ENCODE data around the gene HSD17B8.
A peak's percentile ranks its signal among the peaks of the same experiment; 100 is the strongest.

The HSD17B8 gene

GRCh38 chr6:33191383-33192104, 12.9 kb upstream of the HSD17B8 start:
- no peak for DNase-seq (ENCODE audit: low read depth in 2 of 2, low spot score in 1 of 2)

- DNase-seq (ENCODE audit: low read depth in 2 of 2, low spot score in 1 of 2) = no peak
Observed at GRCh38 chr6:33192105-33192646, 12.3 kb upstream of the HSD17B8 start, which contains the start of gene COL11A2. TSS of gene COL11A2 (minus strand) at chr6:33192467. CDS start at chr6:33192240, 227 bp downstream.

- DNase-seq (ENCODE audit: low read depth in 2 of 2, low spot score in 1 of 2) = no peak
Observed at GRCh38 chr6:33192671-33193602, 11.5 kb upstream of the HSD17B8 start.

GRCh38 chr6:33193619-33194018, 10.8 kb upstream of the HSD17B8 start:
- no peak for DNase-seq (ENCODE audit: low read depth in 2 of 2, low spot score in 1 of 2)

- DNase-seq (ENCODE audit: low read depth in 2 of 2, low spot score in 1 of 2) = no peak
Observed at GRCh38 chr6:33194431-33194979, 9.9 kb upstream of the HSD17B8 start.

- DNase-seq (ENCODE audit: low read depth in 2 of 2, low spot score in 1 of 2) = no peak
Observed at GRCh38 chr6:33195304-33196165, 8.9 kb upstream of the HSD17B8 start.

GRCh38 chr6:33197431-33198048, 6.9 kb upstream of the HSD17B8 start:
- DNase-seq (ENCODE audit: low read depth in 2 of 2, low spot score in 1 of 2) = no peak

- DNase-seq (ENCODE audit: low read depth in 2 of 2, low spot score in 1 of 2) = no peak
Observed at GRCh38 chr6:33198159-33198852, 6.1 kb upstream of the HSD17B8 start.

GRCh38 chr6:33198853-33199436, 5.5 kb upstream of the HSD17B8 start:
- DNase-seq (ENCODE audit: low read depth in 2 of 2, low spot score in 1 of 2) = no peak

- DNase-seq (ENCODE audit: low read depth in 2 of 2, low spot score in 1 of 2) = peak in 1 of 2 donors; percentile 43
Observed at GRCh38 chr6:33199687-33200218, 4.7 kb upstream of the HSD17B8 start.

GRCh38 chr6:33200219-33201146, 4.0 kb upstream of the HSD17B8 start, which contains the start of the genes RXRB and SLC39A7:
TSS of gene RXRB (minus strand) at chr6:33200665. CDS start at chr6:33200476, 189 bp downstream.
TSS of gene SLC39A7 (plus strand) at chr6:33200867. CDS start at chr6:33201246, 379 bp downstream.
- DNase-seq (ENCODE audit: low read depth in 2 of 2, low spot score in 1 of 2) = peak; percentile 97 to 98

- no peak for DNase-seq (ENCODE audit: low read depth in 2 of 2, low spot score in 1 of 2)
Observed at GRCh38 chr6:33201147-33201545, 3.3 kb upstream of the HSD17B8 start.

- no peak for DNase-seq (ENCODE audit: low read depth in 2 of 2, low spot score in 1 of 2)
Observed at GRCh38 chr6:33201935-33202334, 2.5 kb upstream of the HSD17B8 start.

- DNase-seq (ENCODE audit: low read depth in 2 of 2, low spot score in 1 of 2) = no peak
Observed at GRCh38 chr6:33202799-33203198, 1.7 kb upstream of the HSD17B8 start.

- DNase-seq (ENCODE audit: low read depth in 2 of 2, low spot score in 1 of 2) = no peak
Observed at GRCh38 chr6:33203443-33204164, 851 bp upstream of the HSD17B8 start.

- DNase-seq (ENCODE audit: low read depth in 2 of 2, low spot score in 1 of 2) = no peak
Observed at GRCh38 chr6:33204165-33204414, 365 bp upstream of the HSD17B8 start.
